Gastroesophageal sphincter (tissue), 3 donors: ENCODE measurements around the gene CNIH2.

Experiments used
- POLR2AphosphoS5 ChIP-seq: sonication (generic); formaldehyde crosslinking; IDR thresholded peaks from one replicate; pipeline ENCODE4 v1.6.1; 2017; ENCODE audit warnings: antibody characterized with exemption
- TF ChIP-seq, protein P1 (sequence below), 4 experiments: fragments of 200-600 bp in 2 of 4; fragments of 450-650 bp in 2 of 4; sonication (generic) in 1 of 4; IDR thresholded peaks; one replicate each; pipeline ENCODE4 v1.5.1; 2017 to 2019; ENCODE audit warnings: antibody characterized with exemption in 4 of 4, mild to moderate bottlenecking in 2 of 4, moderate library complexity in 2 of 4

GRCh38 chr11:66284526-66285078 is 6.6 kb downstream of the CNIH2 start:
- TF ChIP-seq, protein P1, sequence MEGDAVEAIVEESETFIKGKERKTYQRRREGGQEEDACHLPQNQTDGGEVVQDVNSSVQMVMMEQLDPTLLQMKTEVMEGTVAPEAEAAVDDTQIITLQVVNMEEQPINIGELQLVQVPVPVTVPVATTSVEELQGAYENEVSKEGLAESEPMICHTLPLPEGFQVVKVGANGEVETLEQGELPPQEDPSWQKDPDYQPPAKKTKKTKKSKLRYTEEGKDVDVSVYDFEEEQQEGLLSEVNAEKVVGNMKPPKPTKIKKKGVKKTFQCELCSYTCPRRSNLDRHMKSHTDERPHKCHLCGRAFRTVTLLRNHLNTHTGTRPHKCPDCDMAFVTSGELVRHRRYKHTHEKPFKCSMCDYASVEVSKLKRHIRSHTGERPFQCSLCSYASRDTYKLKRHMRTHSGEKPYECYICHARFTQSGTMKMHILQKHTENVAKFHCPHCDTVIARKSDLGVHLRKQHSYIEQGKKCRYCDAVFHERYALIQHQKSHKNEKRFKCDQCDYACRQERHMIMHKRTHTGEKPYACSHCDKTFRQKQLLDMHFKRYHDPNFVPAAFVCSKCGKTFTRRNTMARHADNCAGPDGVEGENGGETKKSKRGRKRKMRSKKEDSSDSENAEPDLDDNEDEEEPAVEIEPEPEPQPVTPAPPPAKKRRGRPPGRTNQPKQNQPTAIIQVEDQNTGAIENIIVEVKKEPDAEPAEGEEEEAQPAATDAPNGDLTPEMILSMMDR (IDR thresholded peaks at IDR 0.05), result no peak
- no peak for TF ChIP-seq POLR2AphosphoS5
